HS-5 (cell line): ENCODE results near the gene MBD1.
"Not testable (repeated sequence)": the region's sequence is repeated elsewhere in the genome, so short reads cannot be mapped to it uniquely, and the experiment has no call there.

Source experiments
- DNase-seq: peaks from one replicate; pipeline ENCODE4 v3.0.0-alpha.2; 2012; ENCODE audit warnings: low read depth

The MBD1 gene

DNA sequence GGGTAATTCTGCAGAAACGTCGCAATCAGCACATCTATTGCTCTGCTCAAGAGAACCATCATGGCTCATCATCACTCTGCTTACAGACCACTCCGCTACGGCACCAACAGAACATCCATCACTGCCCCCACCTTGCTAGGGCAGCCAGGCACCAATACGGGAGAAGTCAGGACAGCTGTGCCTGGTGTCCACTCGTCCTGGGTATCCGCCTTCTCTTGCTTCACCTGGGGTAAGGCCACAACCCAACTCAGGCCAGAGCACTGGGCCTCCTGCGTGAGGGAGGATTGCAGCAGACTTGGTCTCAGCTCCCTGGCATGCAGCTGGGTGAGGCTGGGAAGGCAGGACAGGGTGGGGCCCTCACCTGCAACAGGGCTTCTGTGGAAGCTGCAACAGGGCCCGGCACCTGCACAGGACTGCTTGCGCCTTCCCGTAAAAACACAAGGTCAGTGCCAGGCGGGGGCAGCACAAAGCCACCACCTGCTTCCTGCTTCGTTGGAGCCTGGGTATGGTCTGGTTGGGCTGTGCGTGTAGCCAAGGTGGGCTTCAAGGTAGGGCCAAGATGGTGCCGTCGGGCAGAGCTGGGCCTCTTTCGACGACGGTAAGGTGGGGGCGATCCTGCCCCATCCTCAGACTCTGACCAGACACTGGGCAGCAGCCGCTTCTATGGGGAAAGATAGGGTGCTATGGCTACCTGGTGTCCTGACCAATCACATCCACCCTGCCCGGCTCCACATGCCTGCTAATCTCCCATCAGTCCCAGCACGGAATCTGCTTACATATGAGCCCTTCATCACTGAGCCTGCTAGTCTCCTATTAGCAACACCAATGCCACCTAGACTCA, 7.9 kb downstream of the MBD1 start:
- DNase-seq = no peak

GRCh38 chr18:50272568-50272967, 8.8 kb downstream of the MBD1 start:
- no peak for DNase-seq

- no peak for DNase-seq
Observed at GRCh38 chr18:50268022-50268747, 13.1 kb downstream of the MBD1 start.

- DNase-seq = peak; percentile 35
Observed at GRCh38 chr18:50266248-50266704, 15.0 kb downstream of the MBD1 start, which contains the start of gene CFAP53. Gene CFAP53 (minus strand): TSS chr18:50266495. CDS start chr18:50266404, 91 bp downstream.

DNA sequence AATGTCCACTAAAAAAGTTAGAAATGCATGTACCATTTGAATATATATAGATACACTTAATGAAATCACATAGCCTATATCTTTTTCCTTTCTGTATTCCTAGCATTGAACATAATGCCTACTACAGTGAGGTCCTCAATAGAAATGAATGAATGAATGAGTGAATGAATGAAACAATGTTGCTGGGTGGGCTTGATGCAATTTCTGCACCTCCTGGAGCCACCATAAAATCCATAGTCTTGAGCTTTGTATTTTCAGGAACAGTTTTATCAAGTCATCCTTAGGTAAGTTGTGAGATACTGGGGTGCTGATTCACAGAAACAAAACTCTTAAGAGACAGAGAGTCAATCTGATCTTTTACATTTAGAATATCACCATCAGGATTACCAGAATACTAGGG, 18.3 kb downstream of the MBD1 start:
- no peak for DNase-seq

GRCh38 chr18:50250935-50251334, 30.4 kb downstream of the MBD1 start:
- no peak for DNase-seq

- DNase-seq = no peak
Observed at GRCh38 chr18:50249576-50249975, 31.7 kb downstream of the MBD1 start.

GRCh38 chr18:50247561-50247960, 33.8 kb downstream of the MBD1 start:
- no peak for DNase-seq

GRCh38 chr18:50241768-50242167, 39.6 kb downstream of the MBD1 start:
- not testable (repeated sequence) for DNase-seq

DNA sequence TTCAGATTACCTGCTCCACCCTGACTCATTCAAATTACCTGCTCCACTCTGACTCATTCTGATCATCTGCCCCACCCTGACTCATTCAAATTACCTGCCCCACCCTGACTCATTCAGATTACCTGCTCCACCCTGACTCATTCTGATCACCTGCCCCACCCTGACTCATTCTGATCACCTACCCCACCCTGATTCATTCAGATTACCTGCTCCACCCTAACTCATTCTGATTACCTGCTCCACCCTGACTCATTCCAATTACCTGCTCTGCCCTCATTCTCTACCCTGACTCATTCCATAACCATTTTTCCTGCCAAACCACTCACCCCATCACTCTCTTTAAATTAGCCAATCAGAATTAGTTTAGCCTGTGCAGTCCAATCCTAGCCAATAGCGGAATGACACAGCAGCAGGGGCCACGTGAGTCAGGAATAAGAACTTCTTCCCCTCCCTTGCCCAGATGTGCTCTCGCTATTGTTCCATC, 41.2 kb downstream of the MBD1 start:
- DNase-seq = no peak

- no peak for DNase-seq
Observed at GRCh38 chr18:50232419-50232818, 48.9 kb downstream of the MBD1 start.

- DNase-seq = no peak
Observed at GRCh38 chr18:50231621-50232020, 49.7 kb downstream of the MBD1 start.

- DNase-seq = not testable (repeated sequence)
Observed at GRCh38 chr18:50220249-50220648, 61.1 kb downstream of the MBD1 start.
